ENCODE measurements around the gene RAB4A. TPM values are rescaled to one million over a fixed set of nuclear protein-coding genes. Genes with fewer than 3 reads are reported as not detected.

Gene RAB4A
- total RNA-seq, 1 experiment from 2014 or later: 66.7 TPM

DNA sequence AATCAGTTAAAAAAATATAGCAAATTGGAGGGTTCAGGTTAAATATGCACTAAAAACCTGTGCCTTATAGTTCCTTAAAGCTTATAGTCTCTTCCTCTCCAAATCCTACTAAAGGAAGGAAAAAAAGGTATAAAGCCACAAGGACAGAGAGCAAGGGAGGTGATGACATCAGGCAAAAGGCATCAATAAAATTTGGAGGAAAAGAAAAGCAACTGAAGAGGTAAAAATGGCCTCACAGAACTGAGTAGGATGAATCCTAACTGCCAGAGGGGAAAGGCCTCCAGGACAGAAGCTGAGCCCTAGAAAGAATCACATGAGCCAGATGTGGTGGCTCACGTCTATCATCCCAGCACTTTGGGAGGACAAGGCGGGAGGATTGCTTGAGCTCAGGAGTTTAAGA lies 63.8 kb downstream of the RAB4A start:
- Histone ChIP-seq H3K9me3 (ENCODE audit: control insufficient read depth, low read depth, low read length) (no peaks in the 10 kb centered on the region), H3K18ac (ENCODE audit: insufficient read length, low read depth, low read length) (no peak overlapping the region), H3K79me2 (ENCODE audit: insufficient read depth, low read length) (peaks cover 22% of the 10 kb centered on the region; the same call in 1 of the 2 replicates), H3K4ac (ENCODE audit: low read depth, low read length) (no peak overlapping the region), H3K23ac (ENCODE audit: insufficient read length, low read depth, low read length) (no peak overlapping the region), H3K56ac (ENCODE audit: insufficient read length, low read depth, low read length) (no peak overlapping the region), H4K8ac (replicated peaks; ENCODE audit: insufficient read length, low read depth, low read length) (no peak overlapping the region), H2AFZ (ENCODE audit: low read length) (no peak overlapping the region), H2BK120ac (ENCODE audit: low read depth, low read length, poor library complexity, severe bottlenecking) (no peak overlapping the region), H4K91ac (ENCODE audit: insufficient read length, low read depth, low read length) (no peak overlapping the region), H3K4me1 (ENCODE audit: insufficient read depth, low read length) (peaks cover 2% of the 10 kb centered on the region; the same call in 1 of the 2 replicates), H2BK12ac (ENCODE audit: insufficient read length, low read depth, low read length) (no peak overlapping the region), H3K9ac (ENCODE audit: extremely low read depth, insufficient read length, low read length) (no peak overlapping the region), H2AK5ac (ENCODE audit: insufficient read length, low read length) (no peak overlapping the region), H3K14ac (ENCODE audit: insufficient read depth, low read length) (no peak overlapping the region), H4K5ac (ENCODE audit: insufficient read length, low read depth, low read length) (no peak overlapping the region), H3T11ph (ENCODE audit: low read length) (no peak overlapping the region), H3K27me3 (ENCODE audit: insufficient read depth, low read length) (no peaks in the 10 kb centered on the region), H3K79me1 (ENCODE audit: insufficient read depth, low read depth, low read length, poor library complexity, severe bottlenecking) (peaks cover 13% of the 10 kb centered on the region), H3K4me2 (ENCODE audit: insufficient read depth, insufficient read length, low read length) (no peak overlapping the region), H3K27ac (ENCODE audit: insufficient read length, low read depth, low read length) (no peak overlapping the region), H3K23me2 (ENCODE audit: insufficient read length, low read depth, low read length, poor library complexity, severe bottlenecking) (no peaks in the 10 kb centered on the region), H2BK15ac (ENCODE audit: low read depth, low read length) (no peak overlapping the region), H2BK20ac (ENCODE audit: low read depth, low read length, poor library complexity, severe bottlenecking) (no peak overlapping the region), H2BK5ac (ENCODE audit: insufficient read length, low read length) (no peak overlapping the region), H4K20me1 (ENCODE audit: control insufficient read depth, insufficient read depth, insufficient read length) (no peaks in the 10 kb centered on the region)
- Mint-ChIP-seq H3K9me3 (peaks cover 7% of the 10 kb centered on the region in 2 experiments; a peak in 4 of 5 replicates), H3K27ac (peak overlapping the region in 1 of 3 experiments; percentile 38; a peak in 1 of 7 replicates), H3K27me3 (ENCODE audit: low read depth) (no peaks in the 10 kb centered on the region), H3K4me3 (no peak overlapping the region), H3K4me1 (peaks cover 16 to 20% of the 10 kb centered on the region in 2 experiments), H3K36me3 (ENCODE audit: insufficient read depth in 1 of 3, low read depth in 3 of 3) (peaks cover 9 to 18% (median 12%) of the 10 kb centered on the region in 3 experiments)
- WGBS (ENCODE audit: extremely low coverage, insufficient read length, low lambda C conversion rate): no CpG with 5 or more reads among the region's 2 CpGs
- TF ChIP-seq, protein P1, sequence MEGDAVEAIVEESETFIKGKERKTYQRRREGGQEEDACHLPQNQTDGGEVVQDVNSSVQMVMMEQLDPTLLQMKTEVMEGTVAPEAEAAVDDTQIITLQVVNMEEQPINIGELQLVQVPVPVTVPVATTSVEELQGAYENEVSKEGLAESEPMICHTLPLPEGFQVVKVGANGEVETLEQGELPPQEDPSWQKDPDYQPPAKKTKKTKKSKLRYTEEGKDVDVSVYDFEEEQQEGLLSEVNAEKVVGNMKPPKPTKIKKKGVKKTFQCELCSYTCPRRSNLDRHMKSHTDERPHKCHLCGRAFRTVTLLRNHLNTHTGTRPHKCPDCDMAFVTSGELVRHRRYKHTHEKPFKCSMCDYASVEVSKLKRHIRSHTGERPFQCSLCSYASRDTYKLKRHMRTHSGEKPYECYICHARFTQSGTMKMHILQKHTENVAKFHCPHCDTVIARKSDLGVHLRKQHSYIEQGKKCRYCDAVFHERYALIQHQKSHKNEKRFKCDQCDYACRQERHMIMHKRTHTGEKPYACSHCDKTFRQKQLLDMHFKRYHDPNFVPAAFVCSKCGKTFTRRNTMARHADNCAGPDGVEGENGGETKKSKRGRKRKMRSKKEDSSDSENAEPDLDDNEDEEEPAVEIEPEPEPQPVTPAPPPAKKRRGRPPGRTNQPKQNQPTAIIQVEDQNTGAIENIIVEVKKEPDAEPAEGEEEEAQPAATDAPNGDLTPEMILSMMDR (conservative IDR thresholded peaks at IDR 0.05): no peak
- DNase-seq: no peak
